Calu3 (cell line): Measurements from ENCODE around the gene ITM2C. TPM values are rescaled to one million over a fixed set of nuclear protein-coding genes. Genes with fewer than 3 reads are reported as not detected.

ENCODE experiments used
- BruUV-seq: library from RNA; stranded (reverse); fragments of 400-500 nt; replicated peaks from 2 replicates; lab custom pipeline; 2021; lab: Mats Ljungman, UMichigan
- CTCF ChIA-PET: fragments of 300-600 bp; sonication (Branson Sonifier 250); formaldehyde crosslinking; loops from one replicate; lab custom pipeline; 2022; ENCODE audit warnings: antibody characterized with exemption; lab: Charles Lee
- DNase-seq: peaks from one replicate; pipeline ENCODE4 v3.0.0; 2022
- H3K27ac Mint-ChIP-seq: one replicate; pipeline ENCODE4 v1.8.0; 2022; ENCODE audit warnings: mixed read lengths; ENCODE audit not compliant: unreplicated experiment
- H3K27me3 Mint-ChIP-seq: one replicate; pipeline ENCODE4 v1.8.0; 2022; ENCODE audit warnings: mixed read lengths; ENCODE audit not compliant: unreplicated experiment
- H3K36me3 Mint-ChIP-seq: one replicate; pipeline ENCODE4 v1.8.0; 2022; ENCODE audit warnings: mild to moderate bottlenecking, moderate library complexity, mixed read lengths; ENCODE audit not compliant: insufficient read depth, unreplicated experiment
- H3K4me1 Mint-ChIP-seq: one replicate; pipeline ENCODE4 v1.8.0; 2022; ENCODE audit warnings: mild to moderate bottlenecking, low read depth, mixed read lengths; ENCODE audit not compliant: unreplicated experiment
- H3K4me3 Mint-ChIP-seq: one replicate; pipeline ENCODE4 v1.8.0; 2022; ENCODE audit warnings: mild to moderate bottlenecking, low read depth, moderate library complexity, mixed read lengths; ENCODE audit not compliant: unreplicated experiment
- H3K9me3 Mint-ChIP-seq: one replicate; pipeline ENCODE4 v1.8.0; 2022; ENCODE audit warnings: low read depth, mixed read lengths; ENCODE audit not compliant: unreplicated experiment
- CTCF ChIP-seq: fragments of 200-600 bp; IDR thresholded peaks from one replicate; pipeline ENCODE4 v1.8.0; 2022; ENCODE audit warnings: antibody characterized with exemption; ENCODE audit not compliant: unreplicated experiment
- intact Hi-C: fragments of 100-400 bp; cut with micrococcal nuclease; formaldehyde crosslinking; loops from one replicate; pipeline ENCODE4 v1.10.0; 2022; ENCODE audit not compliant: unreplicated experiment
- total RNA-seq: library from RNA; stranded (reverse); gene quantifications from 2 replicates; pipeline ENCODE4 v1.2.3, GENCODE V29; 2022

ITM2C gene
- total RNA-seq, 1 experiment from 2014 or later = 57.1 TPM

DNA sequence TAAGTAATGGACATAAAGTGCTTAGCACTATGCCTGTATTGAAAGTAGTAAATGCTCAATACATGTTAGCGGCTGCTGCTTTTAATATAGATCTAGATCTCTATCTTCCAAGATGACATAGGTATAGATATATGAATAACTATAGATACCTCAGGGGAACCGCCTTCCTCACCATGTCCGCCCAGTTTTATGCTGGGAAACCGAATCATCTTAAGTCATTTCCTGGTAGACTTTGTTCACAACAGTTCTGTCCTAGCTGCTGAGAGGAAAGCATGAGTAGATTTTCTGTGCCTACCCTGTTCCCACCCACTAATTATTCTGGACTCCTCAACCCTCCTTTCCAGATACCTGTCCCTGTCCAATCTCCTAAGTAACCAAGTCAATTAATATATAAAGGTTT lies 21.6 kb upstream of the ITM2C start:
- Mint-ChIP-seq H3K27me3 (peaks cover 59% of the 10 kb centered on the region), H3K9me3 (peaks cover 9% of the 10 kb centered on the region), H3K27ac (no peak overlapping the region), H3K4me1 (peaks cover 11% of the 10 kb centered on the region), H3K4me3 (no peak overlapping the region), H3K36me3 (peaks cover 5% of the 10 kb centered on the region)
- CTCF ChIA-PET = no interaction called here
- no TSS peak for BruUV-seq
- intact Hi-C loops = loop anchor here (10.0 kb wide), 1 partner anchor 572 kb away; no protein-coding TSS in a partner anchor
- no peak for DNase-seq
- TF ChIP-seq CTCF = no peak

- intact Hi-C loops = loop anchor here (10.0 kb wide), 1 partner anchor 568 kb away; no protein-coding TSS in a partner anchor
- H3K27ac Mint-ChIP-seq = no peak overlapping the region
- H3K27me3 Mint-ChIP-seq = peaks cover 51% of the 10 kb centered on the region
- DNase-seq = no peak
- peaks cover 11% of the 10 kb centered on the region for H3K4me1 Mint-ChIP-seq
- no TSS peak for BruUV-seq
- TF ChIP-seq CTCF = no peak
- CTCF ChIA-PET = no interaction called here
- H3K36me3 Mint-ChIP-seq = peaks cover 5% of the 10 kb centered on the region
- no peak overlapping the region for H3K4me3 Mint-ChIP-seq
- no peaks in the 10 kb centered on the region for H3K9me3 Mint-ChIP-seq
Observed at GRCh38 chr2:230846360-230846759, 18.4 kb upstream of the ITM2C start.

DNA sequence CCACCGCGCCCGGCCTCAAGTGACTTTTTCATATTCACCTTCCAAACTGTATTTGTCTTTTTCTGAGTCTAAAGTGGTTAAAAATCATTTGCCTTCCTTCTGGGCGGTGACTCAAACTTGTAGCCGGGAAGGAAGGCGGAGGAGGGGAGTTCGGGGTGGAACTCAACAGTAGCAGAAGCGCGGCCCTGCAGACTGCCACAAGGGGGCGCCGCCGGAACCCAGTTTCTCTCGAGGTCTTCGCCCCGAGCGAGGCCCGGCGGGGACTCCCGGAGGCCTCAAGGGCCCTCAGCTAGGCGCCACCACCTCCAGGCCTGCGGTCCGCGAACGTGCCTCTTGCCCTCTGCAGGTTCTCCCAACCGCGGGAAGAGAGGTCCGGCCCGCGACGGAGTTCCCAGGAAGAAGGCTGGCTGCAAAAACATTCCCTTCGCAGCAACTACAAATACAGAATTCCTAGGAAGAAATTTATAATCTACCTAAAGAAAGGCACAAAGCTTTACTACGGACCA lies 16.8 kb upstream of the ITM2C start:
- Mint-ChIP-seq H3K27me3 (peaks cover 48% of the 10 kb centered on the region), H3K4me3 (peak overlapping the region; percentile 28)

DNA sequence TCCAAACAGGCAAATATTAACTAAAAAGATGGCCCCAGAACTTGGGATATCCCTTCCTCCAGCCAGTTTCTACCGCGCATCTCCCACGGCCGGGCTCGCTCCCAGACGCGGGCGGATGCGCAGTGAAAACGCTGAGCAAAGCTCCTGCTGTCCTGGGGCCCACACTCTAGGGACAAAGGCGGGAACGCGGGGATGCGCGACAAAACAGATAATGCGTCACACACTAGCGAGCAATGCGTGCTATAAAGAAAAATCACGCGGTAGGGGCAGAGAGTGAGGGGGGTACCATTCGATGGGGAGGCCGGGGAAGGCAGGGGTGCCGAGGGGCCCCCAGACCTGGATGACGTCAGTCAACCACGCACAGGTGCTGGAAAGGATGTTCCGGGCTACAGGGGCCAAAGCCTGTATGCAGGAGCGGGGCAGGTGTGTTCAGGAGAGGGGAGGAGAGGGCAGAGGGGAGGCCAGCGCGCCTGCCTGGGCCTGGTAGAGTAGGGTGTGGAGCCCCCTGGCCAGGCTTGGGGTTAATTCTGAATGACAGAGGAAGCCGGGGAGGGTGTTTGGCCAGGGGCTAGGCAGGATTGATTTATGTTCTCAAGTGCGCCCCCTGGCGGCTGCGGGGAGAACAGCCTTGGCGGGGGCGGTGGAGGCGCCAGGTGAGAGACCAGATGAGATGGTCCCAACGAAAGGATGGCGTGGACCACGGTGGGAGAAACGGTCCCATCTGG lies 14.9 kb upstream of the ITM2C start:
- H3K4me1 Mint-ChIP-seq = no peaks in the 10 kb centered on the region
- peak; percentile 53 for DNase-seq
- intact Hi-C loops = loop anchor here (2.0 to 10.0 kb wide), 2 partner anchors 61 to 565 kb away; no protein-coding TSS in a partner anchor
- peaks cover 5% of the 10 kb centered on the region for H3K36me3 Mint-ChIP-seq
- H3K9me3 Mint-ChIP-seq = no peaks in the 10 kb centered on the region
- no TSS peak for BruUV-seq
- CTCF ChIA-PET = no interaction called here
- H3K27ac Mint-ChIP-seq = no peak overlapping the region
- peak; percentile 94 for TF ChIP-seq CTCF
- H3K27me3 Mint-ChIP-seq = peaks cover 44% of the 10 kb centered on the region
- no peak overlapping the region for H3K4me3 Mint-ChIP-seq

More for the DNA sequence above, 16.8 kb upstream of the ITM2C start:
- Mint-ChIP-seq H3K36me3 (peaks cover 5% of the 10 kb centered on the region), H3K9me3 (no peaks in the 10 kb centered on the region), H3K4me1 (no peaks in the 10 kb centered on the region), H3K27ac (no peak overlapping the region)
- intact Hi-C loops = loop anchor here (2.0 to 10.0 kb wide), 2 partner anchors 63 to 567 kb away; no protein-coding TSS in a partner anchor
- TF ChIP-seq CTCF = peak; percentile 95
- CTCF ChIA-PET = interaction anchor here (1.0 to 1.2 kb wide), 3 partner anchors 23 to 139 kb away, joined by 3 to 4 read pairs (median 3); no protein-coding TSS in a partner anchor
- no TSS peak for BruUV-seq
- DNase-seq = peak; percentile 94
